Esophagus squamous epithelium (tissue), 4 donors: ENCODE data around the gene NID2.

Source experiments
- CTCF ChIP-seq, 6 experiments: fragments of 450-650 bp in 4 of 6; fragments of 200-600 bp in 2 of 6; sonication (generic) in 2 of 6; IDR thresholded peaks; one replicate each; pipeline ENCODE4 v1.5.1; 2016 to 2019; ENCODE audit warnings: antibody characterized with exemption in 6 of 6, mild to moderate bottlenecking in 4 of 6, moderate library complexity in 4 of 6
- POLR2A ChIP-seq, 4 donors: fragments of 450-650 bp; IDR thresholded peaks; one replicate each; pipeline ENCODE4 v1.6.1; 2017; ENCODE audit warnings: antibody characterized with exemption in 4 of 4, mild to moderate bottlenecking in 4 of 4, moderate library complexity in 3 of 4

- no peak for TF ChIP-seq CTCF (IDR thresholded peaks at IDR 0.05)
- no peak for TF ChIP-seq POLR2A (IDR thresholded peaks at IDR 0.05)
Observed at GRCh38 chr14:52007211-52007610, 61.6 kb downstream of the NID2 start.
